Measurements from ENCODE around the gene SPO11.

SPO11 gene

GRCh38 chr20:57292611-57293010 is 37.0 kb upstream of the SPO11 start:
- Histone ChIP-seq H3K4me2 (ENCODE audit: low read depth, low read length, poor library complexity, severe bottlenecking) (no peak overlapping the region), H2AFZ (ENCODE audit: low read length) (no peak overlapping the region), H3K9me3 (ENCODE audit: insufficient read depth, low read depth, low read length) (no peaks in the 10 kb centered on the region), H3K79me2 (ENCODE audit: insufficient read depth, low read length) (no peaks in the 10 kb centered on the region), H3K36me3 (ENCODE audit: insufficient read depth, low read length) (no peaks in the 10 kb centered on the region), H3F3A (ENCODE audit: low read depth) (no peaks in the 10 kb centered on the region), H3K4me3 (ENCODE audit: low read length, poor library complexity, severe bottlenecking) (no peak overlapping the region), H3K27me3 (ENCODE audit: insufficient read depth, low read length, poor library complexity, severe bottlenecking) (no peaks in the 10 kb centered on the region), H3K9ac (ENCODE audit: low read depth, low read length, poor library complexity, severe bottlenecking) (no peak overlapping the region), H4K20me1 (ENCODE audit: insufficient read depth, low read length, poor library complexity, severe bottlenecking) (no peaks in the 10 kb centered on the region), H3K9me2 (replicated peaks; ENCODE audit: low read depth, low read length) (no peaks in the 10 kb centered on the region), H3K4me1 (ENCODE audit: insufficient read depth, low read length, poor library complexity, severe bottlenecking) (no peaks in the 10 kb centered on the region)
- no peak for TF ChIP-seq EZH2phosphoT487 (IDR thresholded peaks at IDR 0.05; ENCODE audit: borderline replicate concordance)
- no peak for TF ChIP-seq CTCF (conservative IDR thresholded peaks at IDR 0.05; ENCODE audit: low read length)

- no peaks in the 10 kb centered on the region for H3K4me1 ChIP-seq (ENCODE audit: insufficient read depth, low read length, poor library complexity, severe bottlenecking)
- no peak overlapping the region for H3K9ac ChIP-seq (ENCODE audit: low read depth, low read length, poor library complexity, severe bottlenecking)
- no peaks in the 10 kb centered on the region for H3K9me2 ChIP-seq (replicated peaks; ENCODE audit: low read depth, low read length)
- H3K9me3 ChIP-seq (ENCODE audit: insufficient read depth, low read depth, low read length) = no peaks in the 10 kb centered on the region
- no peak overlapping the region for H3K4me2 ChIP-seq (ENCODE audit: low read depth, low read length, poor library complexity, severe bottlenecking)
- H3K27me3 ChIP-seq (ENCODE audit: insufficient read depth, low read length, poor library complexity, severe bottlenecking) = no peaks in the 10 kb centered on the region
- no peaks in the 10 kb centered on the region for H4K20me1 ChIP-seq (ENCODE audit: insufficient read depth, low read length, poor library complexity, severe bottlenecking)
- H2AFZ ChIP-seq (ENCODE audit: low read length) = no peak overlapping the region
- no peaks in the 10 kb centered on the region for H3K79me2 ChIP-seq (ENCODE audit: insufficient read depth, low read length)
- H3K4me3 ChIP-seq (ENCODE audit: low read length, poor library complexity, severe bottlenecking) = no peak overlapping the region
- TF ChIP-seq CTCF (conservative IDR thresholded peaks at IDR 0.05; ENCODE audit: low read length) (no peak), EZH2phosphoT487 (IDR thresholded peaks at IDR 0.05; ENCODE audit: borderline replicate concordance) (no peak)
- no peaks in the 10 kb centered on the region for H3F3A ChIP-seq (ENCODE audit: low read depth)
- no peaks in the 10 kb centered on the region for H3K36me3 ChIP-seq (ENCODE audit: insufficient read depth, low read length)
These were observed 35.6 kb upstream of the SPO11 start for GRCh38 chr20:57293995-57294394.

GRCh38 chr20:57294550-57294949 is 35.1 kb upstream of the SPO11 start:
- Histone ChIP-seq H3K9me2 (replicated peaks; ENCODE audit: low read depth, low read length) (no peaks in the 10 kb centered on the region), H3K9me3 (ENCODE audit: insufficient read depth, low read depth, low read length) (no peaks in the 10 kb centered on the region), H3K27me3 (ENCODE audit: insufficient read depth, low read length, poor library complexity, severe bottlenecking) (no peaks in the 10 kb centered on the region), H4K20me1 (ENCODE audit: insufficient read depth, low read length, poor library complexity, severe bottlenecking) (no peaks in the 10 kb centered on the region), H3K36me3 (ENCODE audit: insufficient read depth, low read length) (no peaks in the 10 kb centered on the region), H3K79me2 (ENCODE audit: insufficient read depth, low read length) (no peaks in the 10 kb centered on the region), H2AFZ (ENCODE audit: low read length) (no peak overlapping the region), H3K4me3 (ENCODE audit: low read length, poor library complexity, severe bottlenecking) (no peak overlapping the region), H3K4me2 (ENCODE audit: low read depth, low read length, poor library complexity, severe bottlenecking) (no peak overlapping the region), H3K4me1 (ENCODE audit: insufficient read depth, low read length, poor library complexity, severe bottlenecking) (no peaks in the 10 kb centered on the region), H3K9ac (ENCODE audit: low read depth, low read length, poor library complexity, severe bottlenecking) (no peak overlapping the region), H3F3A (ENCODE audit: low read depth) (no peaks in the 10 kb centered on the region)
- no peak for TF ChIP-seq CTCF (conservative IDR thresholded peaks at IDR 0.05; ENCODE audit: low read length)
- TF ChIP-seq EZH2phosphoT487 (IDR thresholded peaks at IDR 0.05; ENCODE audit: borderline replicate concordance) = no peak

Measured in Loucy (cell line).